ENCODE measurements around the gene MACROH2A1.

The MACROH2A1 gene

GRCh38 chr5:135391116-135391868, 7.7 kb downstream of the MACROH2A1 start:
- POLR2A ChIA-PET (ENCODE audit: low non-redundant PET), result no interaction called here
- CTCF ChIA-PET, result no interaction called here
- no peak for DNase-seq (ENCODE audit: low spot score)
- H3K27ac ChIP-seq, result peak overlapping the region; percentile 62
- no peak for TF ChIP-seq CTCF (conservative IDR thresholded peaks at IDR 0.05; ENCODE audit: low read depth)

- ChIA-PET CTCF (interaction anchor here (0.6 kb wide), 1 partner anchor 72 kb away, joined by 4 read pairs; no protein-coding TSS in a partner anchor), POLR2A (ENCODE audit: low non-redundant PET) (interaction anchor here (0.6 kb wide), 1 partner anchor 481 kb away, joined by 5 read pairs; no protein-coding TSS in a partner anchor)
- peak overlapping the region; percentile 67 for H3K27ac ChIP-seq
- TF ChIP-seq CTCF (conservative IDR thresholded peaks at IDR 0.05; ENCODE audit: low read depth), result no peak
- DNase-seq (ENCODE audit: low spot score), result no peak
Observed at GRCh38 chr5:135388860-135389435, 10.1 kb downstream of the MACROH2A1 start.

- DNase-seq (ENCODE audit: low spot score), result no peak
- TF ChIP-seq CTCF (conservative IDR thresholded peaks at IDR 0.05; ENCODE audit: low read depth), result no peak
- H3K27ac ChIP-seq, result peak overlapping the region; percentile 96
- CTCF ChIA-PET, result interaction anchor here (1.2 kb wide), 1 partner anchor 22 kb away, joined by 3 read pairs; no protein-coding TSS in a partner anchor
- POLR2A ChIA-PET (ENCODE audit: low non-redundant PET), result no interaction called here
Observed at GRCh38 chr5:135387629-135387960, 11.4 kb downstream of the MACROH2A1 start.

GRCh38 chr5:135386886-135387628, 12.0 kb downstream of the MACROH2A1 start:
- ChIA-PET CTCF (interaction anchor here (1.0 to 1.2 kb wide), 2 partner anchors 23 to 40 kb away, joined by 3 read pairs; no protein-coding TSS in a partner anchor), POLR2A (ENCODE audit: low non-redundant PET) (no interaction called here)
- H3K27ac ChIP-seq, result peak overlapping the region; percentile 96
- DNase-seq (ENCODE audit: low spot score), result peak; percentile 97
- TF ChIP-seq CTCF (conservative IDR thresholded peaks at IDR 0.05; ENCODE audit: low read depth), result no peak

- CTCF ChIA-PET, result interaction anchor here (1.0 kb wide), 1 partner anchor 41 kb away, joined by 3 read pairs; no protein-coding TSS in a partner anchor
- no peak for TF ChIP-seq CTCF (conservative IDR thresholded peaks at IDR 0.05; ENCODE audit: low read depth)
- POLR2A ChIA-PET (ENCODE audit: low non-redundant PET), result no interaction called here
- DNase-seq (ENCODE audit: low spot score), result peak; percentile 96
- peak overlapping the region; percentile 96 for H3K27ac ChIP-seq
Observed at GRCh38 chr5:135386096-135386495, 12.9 kb downstream of the MACROH2A1 start.

GRCh38 chr5:135385576-135385975, 13.5 kb downstream of the MACROH2A1 start:
- no peak for DNase-seq (ENCODE audit: low spot score)
- H3K27ac ChIP-seq, result peak overlapping the region; percentile 96
- TF ChIP-seq CTCF (conservative IDR thresholded peaks at IDR 0.05; ENCODE audit: low read depth), result no peak
- ChIA-PET CTCF (no interaction called here), POLR2A (ENCODE audit: low non-redundant PET) (no interaction called here)

Measured in RWPE1 (cell line).